ENCODE measurements around the gene DOCK8. TPM values are rescaled to one million over a fixed set of nuclear protein-coding genes. Genes with fewer than 3 reads are reported as not detected.

DOCK8 gene
- total RNA-seq, 1 donor from 2014 or later: 4.4 TPM

- no peaks in the 10 kb centered on the region for H3K36me3 Mint-ChIP-seq (ENCODE audit: low read depth, unreplicated experiment)
- H3K4me1 Mint-ChIP-seq (ENCODE audit: low read depth, unreplicated experiment): peaks cover 11% of the 10 kb centered on the region
- no peaks in the 10 kb centered on the region for H3K27me3 Mint-ChIP-seq (ENCODE audit: low read depth, unreplicated experiment)
- no peak for DNase-seq (ENCODE audit: low read depth)
- peak overlapping the region; percentile 35 for H3K9ac ChIP-seq (ENCODE audit: low read length)
- peaks cover 11% of the 10 kb centered on the region for H3K4me1 ChIP-seq (ENCODE audit: insufficient read depth, low read length)
- H3K27ac ChIP-seq (ENCODE audit: low read depth, low read length): peak overlapping the region; percentile 36
- H3K4me3 ChIP-seq (ENCODE audit: insufficient read depth, low read depth, low read length): no peak overlapping the region
- no peak for TF ChIP-seq CTCF (IDR thresholded peaks at IDR 0.05; ENCODE audit: insufficient read depth, low read depth, low read length)
- no peak for TF ChIP-seq EZH2 (IDR thresholded peaks at IDR 0.05; ENCODE audit: insufficient read depth, low read length)
- H4K20me1 ChIP-seq (ENCODE audit: insufficient read depth, low read length): no peaks in the 10 kb centered on the region
- peaks cover 6% of the 10 kb centered on the region for H3K9me3 Mint-ChIP-seq (ENCODE audit: unreplicated experiment)
- H3K27ac Mint-ChIP-seq (ENCODE audit: unreplicated experiment): peak overlapping the region; percentile 48
- H3K79me2 ChIP-seq (ENCODE audit: insufficient read depth, low read length): no peaks in the 10 kb centered on the region
- no peak for FAIRE-seq
- no peak overlapping the region for H2AFZ ChIP-seq (ENCODE audit: low read depth, low read length)
- H3K9me3 ChIP-seq (ENCODE audit: insufficient read depth, low read depth, low read length): no peaks in the 10 kb centered on the region
- H3K36me3 ChIP-seq (ENCODE audit: insufficient read depth, low read length): no peaks in the 10 kb centered on the region
- no peaks in the 10 kb centered on the region for H3K27me3 ChIP-seq (ENCODE audit: insufficient read depth, low read length)
- H3K4me3 Mint-ChIP-seq (ENCODE audit: unreplicated experiment): no peak overlapping the region
- H3K4me2 ChIP-seq (ENCODE audit: low read length): no peak overlapping the region
Measured at GRCh38 chr9:438066-438465, 223.4 kb downstream of the DOCK8 start.

GRCh38 chr9:438961-439768, 224.5 kb downstream of the DOCK8 start:
- H3K27ac Mint-ChIP-seq (ENCODE audit: unreplicated experiment): no peak overlapping the region
- no peaks in the 10 kb centered on the region for H3K36me3 ChIP-seq (ENCODE audit: insufficient read depth, low read length)
- H4K20me1 ChIP-seq (ENCODE audit: insufficient read depth, low read length): no peaks in the 10 kb centered on the region
- H3K4me1 ChIP-seq (ENCODE audit: insufficient read depth, low read length): peaks cover 11% of the 10 kb centered on the region
- no peak for DNase-seq (ENCODE audit: low read depth)
- no peak for FAIRE-seq
- no peaks in the 10 kb centered on the region for H3K9me3 ChIP-seq (ENCODE audit: insufficient read depth, low read depth, low read length)
- H3K9ac ChIP-seq (ENCODE audit: low read length): no peak overlapping the region
- no peak overlapping the region for H3K4me3 ChIP-seq (ENCODE audit: insufficient read depth, low read depth, low read length)
- no peak for TF ChIP-seq EZH2 (IDR thresholded peaks at IDR 0.05; ENCODE audit: insufficient read depth, low read length)
- TF ChIP-seq CTCF (IDR thresholded peaks at IDR 0.05; ENCODE audit: insufficient read depth, low read depth, low read length): no peak
- peaks cover 2% of the 10 kb centered on the region for H3K36me3 Mint-ChIP-seq (ENCODE audit: low read depth, unreplicated experiment)
- no peaks in the 10 kb centered on the region for H3K27me3 ChIP-seq (ENCODE audit: insufficient read depth, low read length)
- H3K4me1 Mint-ChIP-seq (ENCODE audit: low read depth, unreplicated experiment): peaks cover 14% of the 10 kb centered on the region
- H2AFZ ChIP-seq (ENCODE audit: low read depth, low read length): no peak overlapping the region
- peaks cover 6% of the 10 kb centered on the region for H3K9me3 Mint-ChIP-seq (ENCODE audit: unreplicated experiment)
- no peak overlapping the region for H3K27ac ChIP-seq (ENCODE audit: low read depth, low read length)
- no peak overlapping the region for H3K4me3 Mint-ChIP-seq (ENCODE audit: unreplicated experiment)
- H3K27me3 Mint-ChIP-seq (ENCODE audit: low read depth, unreplicated experiment): no peaks in the 10 kb centered on the region
- H3K4me2 ChIP-seq (ENCODE audit: low read length): no peak overlapping the region
- no peaks in the 10 kb centered on the region for H3K79me2 ChIP-seq (ENCODE audit: insufficient read depth, low read length)

GRCh38 chr9:441126-441525, 226.5 kb downstream of the DOCK8 start:
- Mint-ChIP-seq H3K36me3 (ENCODE audit: low read depth, unreplicated experiment) (peaks cover 2% of the 10 kb centered on the region), H3K27me3 (ENCODE audit: low read depth, unreplicated experiment) (no peaks in the 10 kb centered on the region), H3K4me1 (ENCODE audit: low read depth, unreplicated experiment) (peaks cover 29% of the 10 kb centered on the region), H3K9me3 (ENCODE audit: unreplicated experiment) (peaks cover 6% of the 10 kb centered on the region), H3K4me3 (ENCODE audit: unreplicated experiment) (no peak overlapping the region), H3K27ac (ENCODE audit: unreplicated experiment) (no peak overlapping the region)
- no peak overlapping the region for H3K27ac ChIP-seq (ENCODE audit: low read depth, low read length)
- H3K4me2 ChIP-seq (ENCODE audit: low read length): no peak overlapping the region
- H3K4me3 ChIP-seq (ENCODE audit: insufficient read depth, low read depth, low read length): no peak overlapping the region
- TF ChIP-seq EZH2 (IDR thresholded peaks at IDR 0.05; ENCODE audit: insufficient read depth, low read length) (no peak), CTCF (IDR thresholded peaks at IDR 0.05; ENCODE audit: insufficient read depth, low read depth, low read length) (no peak)
- no peaks in the 10 kb centered on the region for H3K36me3 ChIP-seq (ENCODE audit: insufficient read depth, low read length)
- no peak for DNase-seq (ENCODE audit: low read depth)
- no peaks in the 10 kb centered on the region for H3K27me3 ChIP-seq (ENCODE audit: insufficient read depth, low read length)
- no peaks in the 10 kb centered on the region for H3K79me2 ChIP-seq (ENCODE audit: insufficient read depth, low read length)
- no peak for FAIRE-seq
- no peak overlapping the region for H2AFZ ChIP-seq (ENCODE audit: low read depth, low read length)
- H4K20me1 ChIP-seq (ENCODE audit: insufficient read depth, low read length): no peaks in the 10 kb centered on the region
- H3K4me1 ChIP-seq (ENCODE audit: insufficient read depth, low read length): peaks cover 16% of the 10 kb centered on the region
- H3K9me3 ChIP-seq (ENCODE audit: insufficient read depth, low read depth, low read length): no peaks in the 10 kb centered on the region
- H3K9ac ChIP-seq (ENCODE audit: low read length): no peak overlapping the region
